GM21619 (cell line): ENCODE measurements around the gene ARSD.
"Not testable (repeated sequence)": the region's sequence is repeated elsewhere in the genome, so short reads cannot be mapped to it uniquely, and the experiment has no call there.

Source experiments
- ATAC-seq: cut with Tn5 transposase; IDR thresholded peaks from one replicate; pipeline ENCODE4 v1.9.1; 2021; ENCODE audit not compliant: unreplicated experiment

Gene ARSD

GRCh38 chrX:2933125-2933900 is 4.2 kb upstream of the ARSD start:
- ATAC-seq = no peak

- ATAC-seq = no peak
Observed at GRCh38 chrX:2931612-2932011, 2.5 kb upstream of the ARSD start.

GRCh38 chrX:2931155-2931554 is 2.0 kb upstream of the ARSD start:
- ATAC-seq = no peak

- ATAC-seq = no peak
Observed at GRCh38 chrX:2928191-2928582, 952 bp downstream of the ARSD start.

- ATAC-seq = no peak
Observed at GRCh38 chrX:2926664-2927275, 2.4 kb downstream of the ARSD start.

GRCh38 chrX:2926255-2926654 is 2.9 kb downstream of the ARSD start:
- ATAC-seq = not testable (repeated sequence)

GRCh38 chrX:2924151-2924550 is 5.0 kb downstream of the ARSD start:
- no peak for ATAC-seq

GRCh38 chrX:2921750-2922149 is 7.4 kb downstream of the ARSD start:
- no peak for ATAC-seq

GRCh38 chrX:2921193-2921592 is 7.9 kb downstream of the ARSD start:
- ATAC-seq = no peak

- no peak for ATAC-seq
Observed at GRCh38 chrX:2917767-2918166, 11.4 kb downstream of the ARSD start.

- no peak for ATAC-seq
Observed at GRCh38 chrX:2913118-2913517, 16.0 kb downstream of the ARSD start.

- no peak for ATAC-seq
Observed at GRCh38 chrX:2910109-2910508, 19.0 kb downstream of the ARSD start.

GRCh38 chrX:2908125-2908685 is 20.9 kb downstream of the ARSD start:
- ATAC-seq = no peak

- no peak for ATAC-seq
Observed at GRCh38 chrX:2907295-2907694, 21.8 kb downstream of the ARSD start.

GRCh38 chrX:2903366-2903765 is 25.8 kb downstream of the ARSD start:
- no peak for ATAC-seq

GRCh38 chrX:2902841-2903240 is 26.3 kb downstream of the ARSD start:
- no peak for ATAC-seq

- ATAC-seq = no peak
Observed at GRCh38 chrX:2901367-2902036, 27.6 kb downstream of the ARSD start.

GRCh38 chrX:2898846-2899512 is 30.2 kb downstream of the ARSD start:
- ATAC-seq = no peak

GRCh38 chrX:2897690-2898623 is 31.2 kb downstream of the ARSD start:
- peak; percentile 78 for ATAC-seq

GRCh38 chrX:2897311-2897689 is 31.8 kb downstream of the ARSD start:
- no peak for ATAC-seq
